Gastrocnemius medialis (tissue), 4 donors: ENCODE results near the gene CLDN16. TPM values are rescaled to one million over a fixed set of nuclear protein-coding genes. Genes with fewer than 3 reads are reported as not detected.

Source experiments
- ATAC-seq, 2 donors: fragments of 150-250 bp; one replicate each; pipeline ENCODE4 v1.9.1; 2016
- DNase-seq, 2 donors: peaks; one replicate each; pipeline ENCODE4 v3.0.0-alpha.2; 2019
- H3K27ac ChIP-seq, 4 donors: fragments of 200-600 bp; sonication (generic); 1 replicate in 1 of 4; 2 replicates in 3 of 4; pipeline ENCODE4 v1.5.1; 2016 to 2018; ENCODE audit warnings: mild to moderate bottlenecking in 2 of 4, moderate library complexity in 1 of 4
- H3K27me3 ChIP-seq, 3 donors: fragments of 200-600 bp; sonication (generic) in 2 of 3; 1 replicate in 1 of 3; 2 replicates in 2 of 3; pipeline versions ENCODE4 v1.5.1 to v1.6.0; 2016 to 2019; ENCODE audit warnings: mild to moderate bottlenecking in 1 of 3, moderate library complexity in 1 of 3
- H3K36me3 ChIP-seq, 2 donors: fragments of 200-600 bp; sonication (generic) in 1 of 2; one replicate each; pipeline ENCODE4 v1.5.1; 2017 to 2018
- H3K4me1 ChIP-seq, 2 donors: fragments of 200-600 bp; sonication (generic) in 1 of 2; one replicate each; pipeline ENCODE4 v1.5.1; 2016 to 2017; ENCODE audit warnings: mild to moderate bottlenecking in 2 of 2
- H3K4me3 ChIP-seq, 4 donors: fragments of 200-600 bp; sonication (generic) in 3 of 4; 1 replicate in 1 of 4; 2 replicates in 3 of 4; pipeline ENCODE4 v1.5.1; 2016 to 2019; ENCODE audit warnings: mild to moderate bottlenecking in 2 of 4
- H3K9me3 ChIP-seq, 3 donors: fragments of 200-600 bp; sonication (generic) in 2 of 3; 1 replicate in 1 of 3; 2 replicates in 2 of 3; pipeline ENCODE4 v1.5.1; 2016 to 2019
- CTCF ChIP-seq, 5 experiments: fragments of 450-650 bp in 3 of 5; fragments of 200-600 bp in 2 of 5; sonication (generic) in 2 of 5; IDR thresholded peaks in 4 of 5; conservative IDR thresholded peaks in 1 of 5; 1 replicate in 4 of 5; 2 replicates in 1 of 5; pipeline ENCODE4 v1.5.1; 2016 to 2019; ENCODE audit warnings: antibody characterized with exemption in 5 of 5, mild to moderate bottlenecking in 3 of 5, moderate library complexity in 3 of 5
- POLR2A ChIP-seq, 2 donors: fragments of 450-650 bp; IDR thresholded peaks; one replicate each; pipeline ENCODE4 v1.6.1; 2017; ENCODE audit warnings: antibody characterized with exemption in 2 of 2, mild to moderate bottlenecking in 2 of 2, moderate library complexity in 2 of 2
- in situ Hi-C, 4 donors: fragments of 200-750 bp; cut with MboI; loops; one replicate each; pipeline versions ENCODE4 v1.15.0 to v1.8.0; 2017; ENCODE audit warnings: low sequenced_read_pairs in 4 of 4
- intact Hi-C: fragments of 100-400 bp; cut with DNase I; formaldehyde crosslinking; loops from one replicate; pipeline ENCODE4 v1.15.1; 2023; ENCODE audit warnings: low total_unique reads
- total RNA-seq, 4 donors: library from RNA; depleted of rRNA; stranded (reverse); fragments of >200 nt; gene quantifications; one replicate each; pipeline versions ENCODE4 v1.1.0 to v1.2.3, GENCODE V29; 2016

Gene CLDN16
- total RNA-seq, 4 donors from 2014 or later: not detected

- no peak for ATAC-seq
- in situ Hi-C loops (no loop called here), intact Hi-C loops (no loop called here)
- no peak for DNase-seq
- H3K27ac ChIP-seq: no peak overlapping the region
- no peaks in the 10 kb centered on the region for H3K27me3 ChIP-seq
- no peaks in the 10 kb centered on the region for H3K9me3 ChIP-seq
- H3K4me3 ChIP-seq: no peak overlapping the region
- H3K36me3 ChIP-seq: no peaks in the 10 kb centered on the region
- H3K4me1 ChIP-seq: no peaks in the 10 kb centered on the region
- TF ChIP-seq CTCF (IDR thresholded peaks at IDR 0.05 in 4 of 5, conservative IDR thresholded peaks at IDR 0.05 in 1 of 5): no peak
- no peak for TF ChIP-seq POLR2A (IDR thresholded peaks at IDR 0.05)
These were observed 26.2 kb upstream of the CLDN16 start for GRCh38 chr3:190361791-190362190.

GRCh38 chr3:190362258-190362657 lies 25.7 kb upstream of the CLDN16 start:
- Histone ChIP-seq H3K27ac (no peak overlapping the region), H3K9me3 (no peaks in the 10 kb centered on the region), H3K36me3 (no peaks in the 10 kb centered on the region), H3K27me3 (no peaks in the 10 kb centered on the region), H3K4me1 (no peaks in the 10 kb centered on the region), H3K4me3 (no peak overlapping the region)
- intact Hi-C loops (no loop called here), in situ Hi-C loops (no loop called here)
- ATAC-seq (no peak), DNase-seq (no peak)
- no peak for TF ChIP-seq POLR2A (IDR thresholded peaks at IDR 0.05)
- TF ChIP-seq CTCF (IDR thresholded peaks at IDR 0.05 in 4 of 5, conservative IDR thresholded peaks at IDR 0.05 in 1 of 5): no peak

GRCh38 chr3:190366133-190366532 lies 21.8 kb upstream of the CLDN16 start:
- ATAC-seq (no peak), DNase-seq (no peak)
- TF ChIP-seq POLR2A (IDR thresholded peaks at IDR 0.05): no peak
- no peak for TF ChIP-seq CTCF (IDR thresholded peaks at IDR 0.05 in 4 of 5, conservative IDR thresholded peaks at IDR 0.05 in 1 of 5)
- Histone ChIP-seq H3K4me3 (no peak overlapping the region), H3K36me3 (no peaks in the 10 kb centered on the region), H3K9me3 (no peaks in the 10 kb centered on the region), H3K27me3 (no peaks in the 10 kb centered on the region), H3K27ac (no peak overlapping the region), H3K4me1 (no peaks in the 10 kb centered on the region)
- intact Hi-C loops (no loop called here), in situ Hi-C loops (no loop called here)

GRCh38 chr3:190368881-190369280 lies 19.1 kb upstream of the CLDN16 start:
- DNase-seq: no peak
- Histone ChIP-seq H3K4me1 (no peaks in the 10 kb centered on the region), H3K27ac (no peak overlapping the region), H3K27me3 (no peaks in the 10 kb centered on the region), H3K9me3 (no peaks in the 10 kb centered on the region), H3K4me3 (no peak overlapping the region), H3K36me3 (no peaks in the 10 kb centered on the region)
- intact Hi-C loops: no loop called here
- no peak for ATAC-seq
- in situ Hi-C loops: no loop called here
- TF ChIP-seq POLR2A (IDR thresholded peaks at IDR 0.05): no peak
- no peak for TF ChIP-seq CTCF (IDR thresholded peaks at IDR 0.05 in 4 of 5, conservative IDR thresholded peaks at IDR 0.05 in 1 of 5)

- TF ChIP-seq POLR2A (IDR thresholded peaks at IDR 0.05) (no peak), CTCF (IDR thresholded peaks at IDR 0.05 in 4 of 5, conservative IDR thresholded peaks at IDR 0.05 in 1 of 5) (no peak)
- intact Hi-C loops (loop anchor here (10.0 kb wide), 1 partner anchor 125 kb away; no protein-coding TSS in a partner anchor), in situ Hi-C loops (no loop called here)
- no peak overlapping the region for H3K4me3 ChIP-seq
- H3K4me1 ChIP-seq: no peaks in the 10 kb centered on the region
- H3K36me3 ChIP-seq: no peaks in the 10 kb centered on the region
- H3K27me3 ChIP-seq: no peaks in the 10 kb centered on the region
- no peak overlapping the region for H3K27ac ChIP-seq
- DNase-seq (no peak), ATAC-seq (no peak)
- H3K9me3 ChIP-seq: no peaks in the 10 kb centered on the region
These were observed 18.2 kb upstream of the CLDN16 start for GRCh38 chr3:190369668-190370295.
